Nephron progenitor cell (in vitro differentiated cells): ENCODE measurements around the gene MBOAT2.

Experiments used
- DNase-seq: peaks from one replicate; pipeline ENCODE4 v3.0.0; 2021
- H3K27ac Mint-ChIP-seq: 2 replicates; pipeline ENCODE4 v1.8.0; 2021; ENCODE audit warnings: mild to moderate bottlenecking, moderate library complexity, mixed read lengths
- H3K27me3 Mint-ChIP-seq: 2 replicates; pipeline ENCODE4 v1.8.0; 2021; ENCODE audit warnings: mild to moderate bottlenecking, low read depth, mixed read lengths; ENCODE audit not compliant: poor library complexity
- H3K36me3 Mint-ChIP-seq: 2 replicates; pipeline ENCODE4 v1.8.0; 2021; ENCODE audit warnings: low read depth, mixed read lengths
- H3K4me1 Mint-ChIP-seq: 2 replicates; pipeline ENCODE4 v1.8.0; 2021; ENCODE audit warnings: mixed read lengths
- H3K4me3 Mint-ChIP-seq: 2 replicates; pipeline ENCODE4 v1.8.0; 2021; ENCODE audit warnings: mild to moderate bottlenecking, moderate library complexity, mixed read lengths
- H3K9me3 Mint-ChIP-seq: 2 replicates; pipeline ENCODE4 v1.8.0; 2021; ENCODE audit warnings: mild to moderate bottlenecking, moderate library complexity, mixed read lengths
- TF ChIP-seq, protein P1 (sequence below): fragments of 200-600 bp; sonication (generic); IDR thresholded peaks from 2 replicates; pipeline ENCODE4 v1.5.0; 2021; ENCODE audit warnings: antibody characterized with exemption

The MBOAT2 gene

DNA sequence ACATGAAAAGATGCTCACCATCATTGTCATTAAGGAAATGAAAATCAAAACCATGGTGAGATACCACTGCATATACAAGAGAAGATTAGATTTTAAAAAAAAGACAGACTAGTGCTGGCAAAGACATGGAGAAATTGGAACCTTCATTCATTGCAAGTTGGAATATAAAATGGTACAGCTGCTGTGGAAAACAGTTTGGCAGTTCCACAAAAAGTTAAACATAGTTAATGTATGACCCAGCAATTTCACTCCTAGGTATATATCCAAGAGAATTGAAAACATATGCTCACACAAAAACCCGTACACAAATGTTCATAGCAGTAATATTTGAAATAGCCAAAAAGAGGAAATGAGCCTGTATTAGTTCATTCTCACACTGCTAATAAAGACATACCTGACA is 33.7 kb upstream of the MBOAT2 start:
- no peak overlapping the region for H3K27ac Mint-ChIP-seq
- peaks cover 12% of the 10 kb centered on the region for H3K36me3 Mint-ChIP-seq
- TF ChIP-seq, protein P1, sequence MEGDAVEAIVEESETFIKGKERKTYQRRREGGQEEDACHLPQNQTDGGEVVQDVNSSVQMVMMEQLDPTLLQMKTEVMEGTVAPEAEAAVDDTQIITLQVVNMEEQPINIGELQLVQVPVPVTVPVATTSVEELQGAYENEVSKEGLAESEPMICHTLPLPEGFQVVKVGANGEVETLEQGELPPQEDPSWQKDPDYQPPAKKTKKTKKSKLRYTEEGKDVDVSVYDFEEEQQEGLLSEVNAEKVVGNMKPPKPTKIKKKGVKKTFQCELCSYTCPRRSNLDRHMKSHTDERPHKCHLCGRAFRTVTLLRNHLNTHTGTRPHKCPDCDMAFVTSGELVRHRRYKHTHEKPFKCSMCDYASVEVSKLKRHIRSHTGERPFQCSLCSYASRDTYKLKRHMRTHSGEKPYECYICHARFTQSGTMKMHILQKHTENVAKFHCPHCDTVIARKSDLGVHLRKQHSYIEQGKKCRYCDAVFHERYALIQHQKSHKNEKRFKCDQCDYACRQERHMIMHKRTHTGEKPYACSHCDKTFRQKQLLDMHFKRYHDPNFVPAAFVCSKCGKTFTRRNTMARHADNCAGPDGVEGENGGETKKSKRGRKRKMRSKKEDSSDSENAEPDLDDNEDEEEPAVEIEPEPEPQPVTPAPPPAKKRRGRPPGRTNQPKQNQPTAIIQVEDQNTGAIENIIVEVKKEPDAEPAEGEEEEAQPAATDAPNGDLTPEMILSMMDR, result no peak

DNA sequence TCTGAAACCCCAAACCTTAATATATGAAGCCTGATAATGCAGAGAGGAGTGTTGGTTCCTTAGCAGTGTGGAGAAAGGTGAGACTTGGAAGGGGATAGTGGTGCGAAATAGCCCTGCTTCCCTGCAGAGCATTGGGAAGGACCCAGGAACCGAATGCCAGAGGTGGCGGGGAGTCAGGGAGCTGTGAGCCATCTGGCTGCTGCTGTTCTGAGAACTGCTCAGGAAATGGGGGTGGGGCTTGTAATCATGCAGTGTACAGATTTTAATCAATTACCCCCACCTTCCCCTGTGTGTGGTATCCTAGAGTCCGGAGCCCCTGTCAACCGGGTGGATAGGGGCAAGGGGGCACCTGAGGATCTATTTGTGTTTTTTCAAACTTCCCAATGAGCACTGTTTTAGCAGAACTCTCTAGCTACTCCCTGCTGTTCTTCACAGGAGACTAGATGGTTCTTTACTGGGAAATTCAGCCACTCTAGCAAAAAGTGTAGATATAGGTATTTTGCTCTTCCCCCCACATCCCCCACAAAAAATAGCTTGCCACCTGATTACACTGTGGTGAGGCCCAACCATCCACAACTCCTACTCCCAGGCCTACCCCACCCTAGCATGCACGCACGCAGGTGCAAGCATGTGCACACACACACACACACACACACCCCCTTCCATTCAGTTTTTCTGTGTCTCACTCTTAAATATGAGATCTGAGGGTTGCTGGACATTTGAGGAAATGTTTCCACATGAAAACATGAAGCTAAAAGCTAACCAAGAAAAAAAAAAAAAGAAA is 30.1 kb upstream of the MBOAT2 start:
- Mint-ChIP-seq H3K36me3 (peaks cover 8% of the 10 kb centered on the region), H3K9me3 (peaks cover 24% of the 10 kb centered on the region), H3K4me3 (no peak overlapping the region), H3K27me3 (peaks cover 16% of the 10 kb centered on the region), H3K27ac (no peak overlapping the region), H3K4me1 (peaks cover 19% of the 10 kb centered on the region)
- TF ChIP-seq, protein P1, result no peak
- peak; percentile 21 for DNase-seq

More for the DNA sequence above, 33.7 kb upstream of the MBOAT2 start:
- H3K9me3 Mint-ChIP-seq, result peaks cover 46% of the 10 kb centered on the region
- H3K4me3 Mint-ChIP-seq, result no peak overlapping the region
- peaks cover 9% of the 10 kb centered on the region for H3K27me3 Mint-ChIP-seq
- H3K4me1 Mint-ChIP-seq, result peaks cover 18% of the 10 kb centered on the region
- no peak for DNase-seq

DNA sequence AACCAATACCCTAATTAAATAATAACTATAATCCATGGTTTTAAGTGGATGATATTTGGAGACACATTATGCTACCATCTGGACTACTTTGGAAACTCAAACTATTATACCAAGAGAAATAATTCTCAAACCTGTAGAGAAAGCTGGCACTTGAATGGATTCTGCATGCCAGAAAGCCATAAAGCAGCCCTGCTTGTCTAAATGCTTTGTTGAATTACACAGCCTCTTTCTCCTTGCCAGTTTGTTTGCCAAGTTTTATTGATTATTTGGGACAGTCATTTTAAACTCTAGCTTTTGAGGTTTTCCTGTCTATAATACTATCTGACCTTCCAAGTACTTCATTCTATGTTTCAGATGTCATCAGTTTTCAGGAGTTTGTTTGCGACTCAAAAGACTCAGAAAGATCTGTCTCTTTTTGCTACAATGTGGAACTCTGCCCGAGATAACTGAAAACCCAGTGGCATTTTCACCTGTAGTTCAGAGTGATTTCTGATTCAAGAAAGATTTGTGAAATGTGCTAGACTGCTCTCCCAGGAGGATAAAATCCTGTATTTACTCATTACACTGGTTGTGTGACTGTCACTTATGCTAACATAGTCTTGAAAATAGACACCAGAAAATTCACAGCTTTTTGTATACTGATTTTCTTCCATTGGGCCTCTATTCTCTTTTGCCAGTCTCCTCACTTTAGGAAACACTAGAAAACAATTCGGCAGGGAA is 29.2 kb upstream of the MBOAT2 start:
- Mint-ChIP-seq H3K36me3 (peaks cover under 1% of the 10 kb centered on the region), H3K27ac (no peak overlapping the region), H3K4me3 (no peak overlapping the region), H3K27me3 (peaks cover 21% of the 10 kb centered on the region), H3K9me3 (peaks cover 15% of the 10 kb centered on the region), H3K4me1 (peaks cover 19% of the 10 kb centered on the region)
- TF ChIP-seq, protein P1, result no peak
- DNase-seq, result no peak

DNA sequence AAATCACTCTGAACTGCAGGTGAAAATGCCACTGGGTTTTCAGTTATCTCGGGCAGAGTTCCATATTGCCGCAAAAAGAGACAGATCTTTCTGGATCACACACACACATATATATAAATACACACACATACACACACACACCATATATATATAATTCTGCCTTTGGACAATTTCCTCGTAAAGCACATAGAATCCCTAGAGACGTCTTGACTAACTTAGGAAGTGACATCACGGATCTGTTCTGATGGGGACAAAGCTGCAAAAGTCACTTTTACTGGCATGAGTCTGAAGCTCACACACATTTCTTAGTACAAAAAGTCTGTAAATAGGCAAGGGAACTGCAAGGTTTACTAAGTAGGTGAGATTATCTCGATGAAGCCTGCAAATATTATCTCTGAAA is 28.6 kb upstream of the MBOAT2 start:
- peaks cover 19% of the 10 kb centered on the region for H3K4me1 Mint-ChIP-seq
- no peaks in the 10 kb centered on the region for H3K36me3 Mint-ChIP-seq
- TF ChIP-seq, protein P1, result no peak
- no peak overlapping the region for H3K27ac Mint-ChIP-seq
- no peak for DNase-seq
- peaks cover 26% of the 10 kb centered on the region for H3K27me3 Mint-ChIP-seq
- peaks cover 9% of the 10 kb centered on the region for H3K9me3 Mint-ChIP-seq
- no peak overlapping the region for H3K4me3 Mint-ChIP-seq

DNA sequence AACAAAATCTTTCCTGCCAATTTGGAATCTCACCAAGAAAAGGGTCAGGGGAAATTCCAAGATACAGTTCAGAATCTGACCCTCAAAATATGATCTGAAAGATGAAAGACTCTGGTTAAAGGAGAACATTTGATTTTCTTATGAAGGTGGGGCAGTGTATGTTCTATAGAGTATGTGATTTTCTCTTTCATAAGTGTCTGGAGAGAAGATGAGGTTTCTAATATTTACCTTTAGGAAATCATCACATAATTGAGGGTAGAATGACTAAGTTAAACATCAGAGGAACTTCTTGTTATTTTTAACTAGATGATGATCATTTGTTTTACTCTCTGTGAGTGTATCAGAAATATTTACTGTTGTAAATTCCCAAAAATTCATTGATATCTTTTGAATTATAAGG is 27.8 kb upstream of the MBOAT2 start:
- H3K36me3 Mint-ChIP-seq, result no peaks in the 10 kb centered on the region
- peaks cover 5% of the 10 kb centered on the region for H3K9me3 Mint-ChIP-seq
- TF ChIP-seq, protein P1, result no peak
- no peak overlapping the region for H3K4me3 Mint-ChIP-seq
- DNase-seq, result no peak
- peaks cover 19% of the 10 kb centered on the region for H3K4me1 Mint-ChIP-seq
- no peak overlapping the region for H3K27ac Mint-ChIP-seq
- H3K27me3 Mint-ChIP-seq, result peaks cover 29% of the 10 kb centered on the region
